GM23248 (cell line): ENCODE results near the gene SLC36A2. TPM values are rescaled to one million over a fixed set of nuclear protein-coding genes. Genes with fewer than 3 reads are reported as not detected.

Experiments used
- DNase-seq: peaks from one replicate; pipeline ENCODE4 v3.0.0-alpha.2; 2015
- H2AFZ ChIP-seq: fragments of 200-600 bp; sonication (generic); 2 replicates; pipeline ENCODE4 v1.6.1; 2016; ENCODE audit warnings: antibody characterized with exemption
- H3F3A ChIP-seq: fragments of 200-600 bp; sonication (generic); 2 replicates; pipeline ENCODE4 v1.6.1; 2016; ENCODE audit warnings: mild to moderate bottlenecking, antibody characterized with exemption, mixed run types; ENCODE audit not compliant: insufficient read depth
- H3K27ac ChIP-seq: fragments of 200-600 bp; sonication (generic); 2 replicates; pipeline ENCODE4 v1.5.1; 2016; ENCODE audit warnings: mild to moderate bottlenecking
- H3K27me3 ChIP-seq: fragments of 200-600 bp; sonication (generic); replicated peaks from 2 replicates; pipeline ENCODE4 v1.6.1; 2016; ENCODE audit warnings: mild to moderate bottlenecking; ENCODE audit not compliant: insufficient read depth
- H3K36me3 ChIP-seq: fragments of 200-600 bp; sonication (generic); 2 replicates; pipeline ENCODE4 v1.6.1; 2016; ENCODE audit warnings: low read depth, mild to moderate bottlenecking
- H3K4me1 ChIP-seq: fragments of 200-600 bp; sonication (generic); 2 replicates; pipeline ENCODE4 v1.6.1; 2016; ENCODE audit warnings: mild to moderate bottlenecking; ENCODE audit not compliant: insufficient read depth
- H3K4me2 ChIP-seq: fragments of 200-600 bp; sonication (generic); one replicate; pipeline ENCODE4 v1.6.1; 2016; ENCODE audit warnings: mild to moderate bottlenecking; ENCODE audit not compliant: unreplicated experiment
- H3K4me3 ChIP-seq: fragments of 200-600 bp; sonication (generic); 2 replicates; pipeline ENCODE4 v1.5.1; 2016; ENCODE audit warnings: mild to moderate bottlenecking
- H3K79me2 ChIP-seq: fragments of 200-600 bp; sonication (generic); 2 replicates; pipeline ENCODE4 v1.6.1; 2016; ENCODE audit warnings: mild to moderate bottlenecking; ENCODE audit not compliant: insufficient read depth
- H3K9ac ChIP-seq: fragments of 200-600 bp; sonication (generic); 2 replicates; pipeline ENCODE4 v1.6.1; 2016; ENCODE audit warnings: mild to moderate bottlenecking
- H3K9me2 ChIP-seq: fragments of 200-600 bp; sonication (generic); 2 replicates; pipeline ENCODE4 v1.6.1; 2016; ENCODE audit warnings: mixed run types, mild to moderate bottlenecking, moderate library complexity; ENCODE audit not compliant: insufficient read depth
- H3K9me3 ChIP-seq: fragments of 200-600 bp; sonication (generic); one replicate; pipeline ENCODE4 v1.6.1; 2017; ENCODE audit warnings: low read depth
- H4K20me1 ChIP-seq: fragments of 200-600 bp; sonication (generic); 2 replicates; pipeline ENCODE4 v1.6.0; 2016; ENCODE audit not compliant: insufficient read depth
- EZH2 ChIP-seq: fragments of 200-600 bp; sonication (generic); IDR thresholded peaks from 2 replicates; pipeline ENCODE4 v1.6.1; 2018; ENCODE audit warnings: antibody characterized with exemption, mild to moderate bottlenecking; ENCODE audit not compliant: insufficient read depth, poor library complexity, severe bottlenecking
- EZH2phosphoT487 ChIP-seq: fragments of 200-600 bp; sonication (generic); IDR thresholded peaks from 2 replicates; pipeline ENCODE4 v1.6.1; 2018; ENCODE audit warnings: antibody characterized with exemption, moderate library complexity, mild to moderate bottlenecking, low read depth; ENCODE audit not compliant: insufficient read depth
- WGBS, 2 experiments: methylation state at CpG; one replicate each; pipeline ENCODE4 v1.1.6; 2015 to 2017; ENCODE audit warnings: low lambda C conversion rate in 2 of 2, low coverage in 1 of 2; ENCODE audit errors: missing lambda C conversion rate in 2 of 2; 5-methylcytosine and 5-hydroxymethylcytosine counted together
- in situ Hi-C: fragments of 300-500 bp; cut with MboI; formaldehyde crosslinking; loops from 2 replicates; pipeline ENCODE4 v1.15.0; 2020
- polyA plus RNA-seq: library from polyadenylated mRNA; unstranded; fragments of >200 nt; fragmentation: Nextera tagmentation; extraction: Ambion mirVana; gene quantifications from 2 replicates; pipeline ENCODE4 v1.2.1, GENCODE V29; 2016
- total RNA-seq: library from RNA; depleted of rRNA; stranded (reverse); fragments of >200 nt; shearing (Covaris generic); gene quantifications from 2 replicates; pipeline ENCODE4 v1.2.3, GENCODE V29; 2014

Gene SLC36A2
- total and polyA plus RNA-seq, 2 experiments from 2014 or later: not detected

DNA sequence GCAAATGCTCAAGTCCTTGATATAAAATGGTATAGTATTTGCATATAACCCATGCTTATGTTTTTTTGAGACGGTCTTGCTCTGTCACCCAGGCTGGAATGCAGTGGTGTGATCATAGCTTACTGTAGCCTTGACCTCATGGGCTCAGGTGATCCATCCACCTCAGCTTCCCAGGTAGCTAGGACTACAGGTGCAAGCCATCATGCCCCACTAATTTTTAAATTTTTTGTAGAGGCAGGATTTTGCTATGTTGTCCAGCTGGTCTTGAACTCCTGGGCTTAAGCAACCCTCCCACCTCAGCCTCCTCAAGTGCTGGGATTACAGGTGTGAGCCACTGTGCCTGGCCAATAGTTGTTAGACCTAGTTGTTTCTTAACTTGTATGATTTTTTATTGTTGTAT is 61.1 kb downstream of the SLC36A2 start:
- Histone ChIP-seq H4K20me1 (no peaks in the 10 kb centered on the region), H3K27me3 (0 out of 2 replicates have a peak, but pooled peaks cover 3% of the 10 kb centered on the region), H3K4me1 (no peaks in the 10 kb centered on the region), H3K36me3 (no peaks in the 10 kb centered on the region), H2AFZ (no peak overlapping the region), H3K27ac (no peak overlapping the region), H3K4me3 (no peak overlapping the region), H3K9ac (no peak overlapping the region), H3K4me2 (no peak overlapping the region), H3K9me3 (no peaks in the 10 kb centered on the region), H3K9me2 (no peaks in the 10 kb centered on the region), H3K79me2 (no peaks in the 10 kb centered on the region), H3F3A (no peaks in the 10 kb centered on the region)
- in situ Hi-C loops: no loop called here
- no peak for TF ChIP-seq EZH2phosphoT487
- TF ChIP-seq EZH2: no peak
- DNase-seq: no peak
- WGBS, 2 experiments: 16 to 17% methylated on average over 1 of the region's 1 CpG

DNA sequence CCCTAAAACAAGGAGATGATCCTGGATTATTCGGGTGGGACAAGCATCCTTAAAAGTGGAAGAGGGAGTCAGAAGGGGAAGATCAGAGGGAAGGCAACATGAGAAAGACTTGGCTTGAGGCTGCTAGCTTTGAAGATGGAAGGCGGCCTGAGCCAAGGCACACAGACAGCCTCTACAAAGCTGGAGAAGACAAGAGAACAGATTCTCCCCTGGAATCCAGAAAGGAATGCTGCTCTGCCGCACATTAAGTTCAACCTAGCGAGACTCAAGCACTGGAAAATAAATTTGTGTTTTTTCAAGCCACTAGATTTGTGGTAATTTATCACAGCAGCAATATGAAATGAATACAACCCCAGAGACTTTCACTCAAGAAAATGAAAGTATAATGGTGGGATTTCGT is 61.7 kb downstream of the SLC36A2 start:
- Histone ChIP-seq H3K27me3 (0 out of 2 replicates have a peak, but pooled peaks cover 3% of the 10 kb centered on the region), H3K4me1 (no peaks in the 10 kb centered on the region), H2AFZ (no peak overlapping the region), H3F3A (no peaks in the 10 kb centered on the region), H3K9me3 (no peaks in the 10 kb centered on the region), H3K4me3 (no peak overlapping the region), H3K9ac (no peak overlapping the region), H3K36me3 (no peaks in the 10 kb centered on the region), H3K4me2 (no peak overlapping the region), H3K27ac (no peak overlapping the region), H4K20me1 (no peaks in the 10 kb centered on the region), H3K9me2 (no peaks in the 10 kb centered on the region), H3K79me2 (no peaks in the 10 kb centered on the region)
- in situ Hi-C loops: no loop called here
- WGBS, 2 experiments: 41 to 51% methylated on average over 5 of the region's 5 CpGs
- DNase-seq: no peak
- TF ChIP-seq EZH2phosphoT487: no peak
- TF ChIP-seq EZH2: no peak

DNA sequence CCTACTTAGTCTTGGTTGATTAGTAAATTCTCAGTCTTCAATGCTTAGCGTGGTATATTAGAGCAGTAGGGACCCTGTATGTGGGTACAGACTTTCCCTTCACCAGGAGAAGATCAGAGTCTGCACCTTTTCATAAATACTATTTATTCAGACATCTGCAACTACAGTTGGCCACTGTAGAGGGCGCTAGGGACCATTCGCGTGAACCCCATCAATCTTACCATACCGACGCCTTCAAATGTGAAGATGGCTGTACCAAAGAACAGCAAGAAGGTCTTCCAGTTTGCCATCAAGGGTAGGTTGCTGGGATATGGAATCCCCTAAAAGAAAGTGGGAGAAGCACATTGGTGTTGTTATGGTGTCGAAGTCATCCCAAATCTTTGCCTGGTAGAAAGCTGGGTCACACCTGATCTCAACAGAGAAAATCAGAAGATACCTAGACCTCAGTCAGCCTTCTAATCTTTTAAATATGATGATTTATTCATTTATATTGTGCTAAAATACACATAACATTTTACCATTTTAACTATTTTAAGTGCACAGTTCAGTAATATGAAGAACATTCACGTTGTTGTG is 62.9 kb downstream of the SLC36A2 start:
- no peak for DNase-seq
- no peaks in the 10 kb centered on the region for H3K9me3 ChIP-seq
- no peaks in the 10 kb centered on the region for H3K9me2 ChIP-seq
- no peak overlapping the region for H2AFZ ChIP-seq
- H4K20me1 ChIP-seq: no peaks in the 10 kb centered on the region
- no peaks in the 10 kb centered on the region for H3F3A ChIP-seq
- no peaks in the 10 kb centered on the region for H3K36me3 ChIP-seq
- H3K4me1 ChIP-seq: no peaks in the 10 kb centered on the region
- no peak overlapping the region for H3K27ac ChIP-seq
- H3K27me3 ChIP-seq: 0 out of 2 replicates have a peak, but pooled peaks cover 3% of the 10 kb centered on the region
- H3K4me2 ChIP-seq: no peak overlapping the region
- no peak overlapping the region for H3K9ac ChIP-seq
- in situ Hi-C loops: no loop called here
- TF ChIP-seq EZH2phosphoT487 (no peak), EZH2 (no peak)
- no peak overlapping the region for H3K4me3 ChIP-seq
- no peaks in the 10 kb centered on the region for H3K79me2 ChIP-seq
- WGBS, 2 experiments: 18 to 26% methylated on average over 8 of the region's 8 CpGs

DNA sequence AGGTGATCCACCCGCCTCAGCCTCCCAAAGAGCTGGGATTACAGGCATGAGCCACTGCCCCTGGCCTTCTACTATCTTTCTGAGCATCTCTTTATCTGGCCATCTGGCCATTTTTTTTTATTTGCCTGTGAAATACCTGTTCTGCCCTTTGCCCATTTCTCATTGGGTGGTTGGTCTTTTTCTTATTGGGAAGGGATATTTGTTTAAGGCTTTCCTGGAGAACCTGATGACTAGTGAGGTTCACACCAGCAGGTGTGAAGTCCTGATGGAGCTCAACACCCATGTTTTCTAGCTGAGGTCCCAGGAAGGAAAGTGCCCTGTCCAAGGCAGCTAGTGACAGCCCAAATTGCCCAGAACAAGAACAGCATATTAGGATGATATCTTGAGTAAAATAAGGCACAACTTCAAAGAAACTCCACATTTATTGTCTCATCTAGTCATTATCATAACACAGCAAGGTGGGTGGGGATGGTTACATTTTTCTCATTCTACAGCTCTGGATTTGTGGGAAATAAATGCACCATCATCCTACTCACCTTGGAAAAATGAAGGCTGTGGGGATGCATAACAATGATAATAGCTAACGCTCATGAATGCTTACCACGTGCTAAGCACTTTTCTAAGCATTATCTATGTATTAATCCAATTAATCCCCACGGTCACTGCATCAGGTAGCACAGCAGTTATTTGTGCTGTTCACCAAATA is 64.1 kb downstream of the SLC36A2 start:
- Histone ChIP-seq H3K27me3 (0 out of 2 replicates have a peak, but pooled peaks cover 3% of the 10 kb centered on the region), H3K9me3 (no peaks in the 10 kb centered on the region), H3K9me2 (no peaks in the 10 kb centered on the region), H3F3A (no peaks in the 10 kb centered on the region), H3K79me2 (no peaks in the 10 kb centered on the region), H2AFZ (no peak overlapping the region), H3K9ac (no peak overlapping the region), H3K36me3 (no peaks in the 10 kb centered on the region), H3K27ac (no peak overlapping the region), H4K20me1 (no peaks in the 10 kb centered on the region), H3K4me2 (no peak overlapping the region), H3K4me3 (no peak overlapping the region), H3K4me1 (no peaks in the 10 kb centered on the region)
- in situ Hi-C loops: no loop called here
- DNase-seq: no peak
- 40 to 52% methylated on average over 4 of the region's 4 CpGs for WGBS, 2 experiments
- TF ChIP-seq EZH2phosphoT487: no peak
